ENCODE data around the gene PKP4.

- TF ChIP-seq, protein P1, sequence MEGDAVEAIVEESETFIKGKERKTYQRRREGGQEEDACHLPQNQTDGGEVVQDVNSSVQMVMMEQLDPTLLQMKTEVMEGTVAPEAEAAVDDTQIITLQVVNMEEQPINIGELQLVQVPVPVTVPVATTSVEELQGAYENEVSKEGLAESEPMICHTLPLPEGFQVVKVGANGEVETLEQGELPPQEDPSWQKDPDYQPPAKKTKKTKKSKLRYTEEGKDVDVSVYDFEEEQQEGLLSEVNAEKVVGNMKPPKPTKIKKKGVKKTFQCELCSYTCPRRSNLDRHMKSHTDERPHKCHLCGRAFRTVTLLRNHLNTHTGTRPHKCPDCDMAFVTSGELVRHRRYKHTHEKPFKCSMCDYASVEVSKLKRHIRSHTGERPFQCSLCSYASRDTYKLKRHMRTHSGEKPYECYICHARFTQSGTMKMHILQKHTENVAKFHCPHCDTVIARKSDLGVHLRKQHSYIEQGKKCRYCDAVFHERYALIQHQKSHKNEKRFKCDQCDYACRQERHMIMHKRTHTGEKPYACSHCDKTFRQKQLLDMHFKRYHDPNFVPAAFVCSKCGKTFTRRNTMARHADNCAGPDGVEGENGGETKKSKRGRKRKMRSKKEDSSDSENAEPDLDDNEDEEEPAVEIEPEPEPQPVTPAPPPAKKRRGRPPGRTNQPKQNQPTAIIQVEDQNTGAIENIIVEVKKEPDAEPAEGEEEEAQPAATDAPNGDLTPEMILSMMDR (IDR thresholded peaks at IDR 0.05) = no peak
- no peak for TF ChIP-seq POLR2AphosphoS5 (IDR thresholded peaks at IDR 0.05)
- no peak for TF ChIP-seq EP300 (IDR thresholded peaks at IDR 0.05)
- TF ChIP-seq POLR2A (IDR thresholded peaks at IDR 0.05) = no peak
Observed at GRCh38 chr2:158407031-158407430, 49.7 kb upstream of the PKP4 start.
